ENCODE results near the gene EPN2.

GRCh38 chr17:19363114-19363438 lies 125.9 kb downstream of the EPN2 start:
- TF ChIP-seq TAF1 (IDR thresholded peaks at IDR 0.05; ENCODE audit: borderline replicate concordance, insufficient read depth, low read length) (no peak), REST (IDR thresholded peaks at IDR 0.05; ENCODE audit: insufficient read depth in 1 of 2, low read depth in 2 of 2, low read length in 2 of 2) (no peak)
